ENCODE measurements around the gene PEX26. TPM values are rescaled to one million over a fixed set of nuclear protein-coding genes. Genes with fewer than 3 reads are reported as not detected.
A peak's percentile ranks its signal among the peaks of the same experiment; 100 is the strongest.

PEX26 gene
- total and polyA plus RNA-seq, 2 donors (not counting 1 experiment from before 2014, with no cell fraction given): 13.2 to 14.5 TPM

- DNase-seq (ENCODE audit: low read depth in 2 of 2): peak; percentile 82 to 96
- Histone ChIP-seq H3K4me1 (ENCODE audit: control insufficient read depth, extremely low read depth, insufficient read depth, low read length) (peaks cover 17% of the 10 kb centered on the region), H3K79me2 (ENCODE audit: control insufficient read depth, insufficient read depth, low read length) (no peaks in the 10 kb centered on the region), H4K20me1 (ENCODE audit: control insufficient read depth, extremely low read depth, insufficient read depth, low read length) (no peaks in the 10 kb centered on the region), H3K4me2 (ENCODE audit: extremely low read depth, insufficient read depth, low read length) (peak overlapping the region; percentile 78), H3K4me3 (replicated peaks in 1 of 4; ENCODE audit: control extremely low read depth in 1 of 4, insufficient read depth in 1 of 4, low read depth in 3 of 4, low read length in 4 of 4) (no peak overlapping the region), H3K9me3 (ENCODE audit: control insufficient read depth, insufficient read depth, low read depth, low read length) (no peaks in the 10 kb centered on the region), H3K27ac (ENCODE audit: insufficient read depth, low read length) (peak overlapping the region; percentile 77), H2AFZ (ENCODE audit: low read length) (no peak overlapping the region), H3K9ac (ENCODE audit: insufficient read depth, low read length) (no peak overlapping the region), H3K36me3 (ENCODE audit: control insufficient read depth, insufficient read depth, low read length) (no peaks in the 10 kb centered on the region), H3K27me3 (ENCODE audit: control insufficient read depth, insufficient read depth, low read length) (no peaks in the 10 kb centered on the region)
- TF ChIP-seq CTCF (conservative IDR thresholded peaks at IDR 0.05 in 1 of 2, IDR thresholded peaks at IDR 0.05 in 1 of 2; ENCODE audit: low read depth in 1 of 2, low read length in 2 of 2) (no peak), EZH2 (IDR thresholded peaks at IDR 0.05; ENCODE audit: low read length, missing control alignments) (no peak)
Measured at GRCh38 chr22:18031695-18032454, 45.9 kb upstream of the PEX26 start.

GRCh38 chr22:18032455-18033101 is 45.2 kb upstream of the PEX26 start:
- peak overlapping the region; percentile 77 for H3K27ac ChIP-seq (ENCODE audit: insufficient read depth, low read length)
- no peaks in the 10 kb centered on the region for H4K20me1 ChIP-seq (ENCODE audit: control insufficient read depth, extremely low read depth, insufficient read depth, low read length)
- no peaks in the 10 kb centered on the region for H3K36me3 ChIP-seq (ENCODE audit: control insufficient read depth, insufficient read depth, low read length)
- TF ChIP-seq CTCF (conservative IDR thresholded peaks at IDR 0.05 in 1 of 2, IDR thresholded peaks at IDR 0.05 in 1 of 2; ENCODE audit: low read depth in 1 of 2, low read length in 2 of 2) (no peak), EZH2 (IDR thresholded peaks at IDR 0.05; ENCODE audit: low read length, missing control alignments) (no peak)
- H3K9me3 ChIP-seq (ENCODE audit: control insufficient read depth, insufficient read depth, low read depth, low read length): no peaks in the 10 kb centered on the region
- H3K79me2 ChIP-seq (ENCODE audit: control insufficient read depth, insufficient read depth, low read length): no peaks in the 10 kb centered on the region
- H3K4me2 ChIP-seq (ENCODE audit: extremely low read depth, insufficient read depth, low read length): peak overlapping the region; percentile 78
- no peak overlapping the region for H3K9ac ChIP-seq (ENCODE audit: insufficient read depth, low read length)
- no peak overlapping the region for H3K4me3 ChIP-seq (replicated peaks in 1 of 4; ENCODE audit: control extremely low read depth in 1 of 4, insufficient read depth in 1 of 4, low read depth in 3 of 4, low read length in 4 of 4)
- H2AFZ ChIP-seq (ENCODE audit: low read length): no peak overlapping the region
- peaks cover 17% of the 10 kb centered on the region for H3K4me1 ChIP-seq (ENCODE audit: control insufficient read depth, extremely low read depth, insufficient read depth, low read length)
- no peaks in the 10 kb centered on the region for H3K27me3 ChIP-seq (ENCODE audit: control insufficient read depth, insufficient read depth, low read length)
- peak; percentile 55 to 89 for DNase-seq (ENCODE audit: low read depth in 2 of 2)

GRCh38 chr22:18033204-18033998 is 44.4 kb upstream of the PEX26 start:
- H3K9ac ChIP-seq (ENCODE audit: insufficient read depth, low read length): no peak overlapping the region
- H3K27ac ChIP-seq (ENCODE audit: insufficient read depth, low read length): no peak overlapping the region
- peak in 1 of 2 donors; percentile 63 for DNase-seq (ENCODE audit: low read depth in 2 of 2)
- H3K79me2 ChIP-seq (ENCODE audit: control insufficient read depth, insufficient read depth, low read length): no peaks in the 10 kb centered on the region
- H2AFZ ChIP-seq (ENCODE audit: low read length): no peak overlapping the region
- TF ChIP-seq CTCF (conservative IDR thresholded peaks at IDR 0.05 in 1 of 2, IDR thresholded peaks at IDR 0.05 in 1 of 2; ENCODE audit: low read depth in 1 of 2, low read length in 2 of 2): peak; percentile 21 to 23
- TF ChIP-seq EZH2 (IDR thresholded peaks at IDR 0.05; ENCODE audit: low read length, missing control alignments): no peak
- no peaks in the 10 kb centered on the region for H4K20me1 ChIP-seq (ENCODE audit: control insufficient read depth, extremely low read depth, insufficient read depth, low read length)
- no peak overlapping the region for H3K4me2 ChIP-seq (ENCODE audit: extremely low read depth, insufficient read depth, low read length)
- no peaks in the 10 kb centered on the region for H3K9me3 ChIP-seq (ENCODE audit: control insufficient read depth, insufficient read depth, low read depth, low read length)
- peaks cover 19% of the 10 kb centered on the region for H3K4me1 ChIP-seq (ENCODE audit: control insufficient read depth, extremely low read depth, insufficient read depth, low read length)
- no peaks in the 10 kb centered on the region for H3K36me3 ChIP-seq (ENCODE audit: control insufficient read depth, insufficient read depth, low read length)
- no peak overlapping the region for H3K4me3 ChIP-seq (replicated peaks in 1 of 4; ENCODE audit: control extremely low read depth in 1 of 4, insufficient read depth in 1 of 4, low read depth in 3 of 4, low read length in 4 of 4)
- H3K27me3 ChIP-seq (ENCODE audit: control insufficient read depth, insufficient read depth, low read length): no peaks in the 10 kb centered on the region
